Type B pancreatic cell (in vitro differentiated cells): ENCODE results near the gene PKNOX2. TPM values are rescaled to one million over a fixed set of nuclear protein-coding genes. Genes with fewer than 3 reads are reported as not detected.

Experiments used
- DNase-seq: peaks from one replicate; pipeline ENCODE4 v3.0.0; 2021; ENCODE audit warnings: mixed read lengths; ENCODE audit not compliant: unreplicated experiment; ENCODE audit errors: extremely low spot score
- H3K27ac Mint-ChIP-seq: 2 replicates; pipeline ENCODE4 v1.8.0; 2021; ENCODE audit warnings: mild to moderate bottlenecking, mixed read lengths
- H3K27me3 Mint-ChIP-seq: 2 replicates; pipeline ENCODE4 v1.8.0; 2021; ENCODE audit warnings: mixed read lengths
- H3K36me3 Mint-ChIP-seq: 2 replicates; pipeline ENCODE4 v1.8.0; 2021; ENCODE audit warnings: mixed read lengths
- H3K4me1 Mint-ChIP-seq: one replicate; pipeline ENCODE4 v1.8.0; 2021; ENCODE audit warnings: mixed read lengths; ENCODE audit not compliant: unreplicated experiment
- H3K4me3 Mint-ChIP-seq: 2 replicates; pipeline ENCODE4 v1.8.0; 2021; ENCODE audit warnings: mild to moderate bottlenecking, mixed read lengths
- H3K9me3 Mint-ChIP-seq: 2 replicates; pipeline ENCODE4 v1.8.0; 2021; ENCODE audit warnings: mixed read lengths
- CTCF ChIP-seq: fragments of 200-600 bp; sonication (generic); conservative IDR thresholded peaks from 2 replicates; pipeline ENCODE4 v1.5.0; 2021; ENCODE audit warnings: antibody characterized with exemption, mild to moderate bottlenecking
- total RNA-seq: library from RNA; stranded (reverse); gene quantifications from 2 replicates; pipeline ENCODE4 v1.2.1, GENCODE V29; 2021; ENCODE audit warnings: low replicate concordance

Gene PKNOX2
- total RNA-seq, 1 donor from 2014 or later, result 15.3 TPM

- H3K27ac Mint-ChIP-seq, result no peak overlapping the region
- no peaks in the 10 kb centered on the region for H3K9me3 Mint-ChIP-seq
- no peaks in the 10 kb centered on the region for H3K36me3 Mint-ChIP-seq
- DNase-seq, result no peak
- H3K27me3 Mint-ChIP-seq, result peaks cover 6% of the 10 kb centered on the region
- no peak overlapping the region for H3K4me3 Mint-ChIP-seq
- H3K4me1 Mint-ChIP-seq, result peaks cover 24% of the 10 kb centered on the region
- no peak for TF ChIP-seq CTCF
These were observed 109.0 kb downstream of the PKNOX2 start for GRCh38 chr11:125273519-125274000.

GRCh38 chr11:125274309-125274708 is 109.8 kb downstream of the PKNOX2 start:
- Mint-ChIP-seq H3K9me3 (no peaks in the 10 kb centered on the region), H3K36me3 (no peaks in the 10 kb centered on the region), H3K27ac (no peak overlapping the region), H3K27me3 (peaks cover 6% of the 10 kb centered on the region), H3K4me1 (peaks cover 22% of the 10 kb centered on the region), H3K4me3 (no peak overlapping the region)
- no peak for DNase-seq
- TF ChIP-seq CTCF, result no peak

- H3K4me3 Mint-ChIP-seq, result no peak overlapping the region
These were observed 110.2 kb downstream of the PKNOX2 start for GRCh38 chr11:125274774-125275173.

GRCh38 chr11:125275905-125276618 is 111.5 kb downstream of the PKNOX2 start:
- no peak for DNase-seq
- Mint-ChIP-seq H3K4me1 (peaks cover 22% of the 10 kb centered on the region), H3K4me3 (no peak overlapping the region), H3K27me3 (peaks cover 6% of the 10 kb centered on the region), H3K36me3 (no peaks in the 10 kb centered on the region), H3K9me3 (no peaks in the 10 kb centered on the region), H3K27ac (no peak overlapping the region)
- no peak for TF ChIP-seq CTCF

More at GRCh38 chr11:125274774-125275173, 110.2 kb downstream of the PKNOX2 start:
- no peak for DNase-seq
- Mint-ChIP-seq H3K27me3 (peaks cover 6% of the 10 kb centered on the region), H3K9me3 (no peaks in the 10 kb centered on the region), H3K27ac (no peak overlapping the region), H3K36me3 (no peaks in the 10 kb centered on the region), H3K4me1 (peaks cover 22% of the 10 kb centered on the region)
- no peak for TF ChIP-seq CTCF

GRCh38 chr11:125276619-125276976 is 112.0 kb downstream of the PKNOX2 start:
- TF ChIP-seq CTCF, result no peak
- Mint-ChIP-seq H3K36me3 (no peaks in the 10 kb centered on the region), H3K27ac (no peak overlapping the region), H3K4me3 (no peak overlapping the region), H3K27me3 (peaks cover 11% of the 10 kb centered on the region), H3K9me3 (no peaks in the 10 kb centered on the region), H3K4me1 (peaks cover 22% of the 10 kb centered on the region)
- DNase-seq, result no peak
